GM18520 (cell line): ENCODE results near the gene DPM2.

ENCODE experiments used
- ATAC-seq: cut with Tn5 transposase; IDR thresholded peaks from one replicate; pipeline ENCODE4 v1.9.1; 2021; ENCODE audit not compliant: unreplicated experiment

The DPM2 gene

GRCh38 chr9:127938298-127938690 lies 640 bp upstream of the DPM2 start:
- no peak for ATAC-seq

GRCh38 chr9:127937056-127937387 lies 632 bp downstream of the DPM2 start:
- ATAC-seq = no peak

GRCh38 chr9:127936347-127936852 lies 1.3 kb downstream of the DPM2 start:
- ATAC-seq = no peak

GRCh38 chr9:127935765-127936221 lies 1.9 kb downstream of the DPM2 start:
- no peak for ATAC-seq

GRCh38 chr9:127934986-127935385 lies 2.7 kb downstream of the DPM2 start:
- ATAC-seq = no peak

- no peak for ATAC-seq
Measured at GRCh38 chr9:127934248-127934647, 3.4 kb downstream of the DPM2 start.

GRCh38 chr9:127931092-127931881 lies 6.4 kb downstream of the DPM2 start:
- no peak for ATAC-seq

GRCh38 chr9:127930231-127931091 lies 7.2 kb downstream of the DPM2 start, which contains the start of gene PIP5KL1:
PIP5KL1 (minus strand) TSS chr9:127930777; CDS start chr9:127930752, 25 bp downstream.
- ATAC-seq = peak; percentile 82

GRCh38 chr9:127929625-127929979 lies 8.1 kb downstream of the DPM2 start:
- no peak for ATAC-seq

GRCh38 chr9:127928676-127929624 lies 8.7 kb downstream of the DPM2 start:
- no peak for ATAC-seq

- no peak for ATAC-seq
Measured at GRCh38 chr9:127927988-127928675, 9.5 kb downstream of the DPM2 start.

- ATAC-seq = no peak
Measured at GRCh38 chr9:127927201-127927987, 10.3 kb downstream of the DPM2 start.

GRCh38 chr9:127926906-127927200 lies 10.8 kb downstream of the DPM2 start:
- no peak for ATAC-seq

- no peak for ATAC-seq
Measured at GRCh38 chr9:127925959-127926905, 11.4 kb downstream of the DPM2 start.

- no peak for ATAC-seq
Measured at GRCh38 chr9:127924736-127925444, 12.8 kb downstream of the DPM2 start.

GRCh38 chr9:127923771-127924170 lies 13.9 kb downstream of the DPM2 start:
- ATAC-seq = no peak

- ATAC-seq = no peak
Measured at GRCh38 chr9:127923046-127923445, 14.6 kb downstream of the DPM2 start.

GRCh38 chr9:127921557-127922120 lies 16.0 kb downstream of the DPM2 start:
- no peak for ATAC-seq
